ENCODE data around the gene ANKRD65. TPM values are rescaled to one million over a fixed set of nuclear protein-coding genes. Genes with fewer than 3 reads are reported as not detected.
"Not testable (repeated sequence)": the region's sequence is repeated elsewhere in the genome, so short reads cannot be mapped to it uniquely, and the experiment has no call there.

ANKRD65 gene
- not detected for total RNA-seq

- no peak within 1 kb of the TSS for H3K27ac Mint-ChIP-seq
- no peaks in the 10 kb centered on the region for H3K9me3 Mint-ChIP-seq
- H3K36me3 Mint-ChIP-seq, result no peaks in the 10 kb centered on the region
- no peak for DNase-seq
- peaks cover 14% of the 10 kb centered on the region for H3K4me1 Mint-ChIP-seq
- peak within 1 kb of the TSS; percentile 37 for H3K4me3 Mint-ChIP-seq
- peaks cover 31% of the 10 kb centered on the region for H3K27me3 Mint-ChIP-seq
These were observed at the start of gene ANKRD65 for GRCh38 chr1:1421147-1421906. Gene ANKRD65, minus strand, starts transcription at chr1:1421276. Its CDS starts 271 bp downstream, at chr1:1421005.

DNA sequence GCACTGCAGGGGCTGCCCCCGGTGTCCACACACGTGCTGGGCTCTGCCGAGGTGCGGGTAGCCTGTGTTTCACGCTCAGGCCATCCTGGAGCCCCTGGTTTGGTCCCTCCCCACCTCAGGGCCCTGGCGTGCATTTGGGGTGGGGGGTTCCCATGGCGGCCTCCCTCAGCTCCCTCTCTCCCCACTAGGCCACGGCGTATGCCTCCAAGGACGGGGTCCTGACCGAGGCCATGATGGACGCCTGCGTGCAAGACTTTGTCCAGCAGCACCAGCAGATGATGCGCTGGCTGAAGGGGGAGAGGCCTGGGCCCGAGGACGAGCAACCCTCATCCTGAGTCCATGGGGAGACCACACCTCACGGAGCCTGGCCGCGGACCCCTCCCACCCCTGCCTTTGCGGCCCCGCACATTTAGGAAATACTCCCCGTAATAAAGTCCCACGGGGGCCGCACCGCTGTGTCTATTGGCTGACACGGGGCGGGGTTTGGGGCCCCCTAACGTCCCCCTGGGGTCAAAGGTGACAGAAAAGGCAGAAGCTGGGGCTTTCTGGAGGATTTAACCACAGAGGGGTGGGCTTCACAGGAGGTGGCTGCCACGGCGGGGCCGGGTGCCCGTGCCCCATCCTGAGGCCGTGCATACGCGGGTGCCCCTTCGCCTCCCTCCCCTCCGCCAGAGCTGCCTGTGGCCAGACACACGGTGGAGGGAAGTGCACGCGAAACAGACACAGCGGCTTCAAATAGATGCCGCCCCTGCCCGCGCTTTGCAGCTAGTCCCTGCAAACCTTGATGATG is 47.3 kb upstream of the ANKRD65 start:
- H3K27me3 Mint-ChIP-seq, H3K27ac Mint-ChIP-seq: not testable (repeated sequence)

GRCh38 chr1:1463312-1463711 is 42.2 kb upstream of the ANKRD65 start:
- Mint-ChIP-seq H3K4me3 (no peak overlapping the region), H3K9me3 (no peaks in the 10 kb centered on the region), H3K36me3 (no peaks in the 10 kb centered on the region), H3K27ac (no peak overlapping the region), H3K27me3 (peaks cover 13% of the 10 kb centered on the region), H3K4me1 (no peaks in the 10 kb centered on the region)
- DNase-seq, result no peak

More for the DNA sequence above, 47.3 kb upstream of the ANKRD65 start:
- H3K9me3 Mint-ChIP-seq, H3K4me3 Mint-ChIP-seq, H3K36me3 Mint-ChIP-seq, DNase-seq: not testable (repeated sequence)
- H3K4me1 Mint-ChIP-seq, result peaks cover 11% of the 10 kb centered on the region

DNA sequence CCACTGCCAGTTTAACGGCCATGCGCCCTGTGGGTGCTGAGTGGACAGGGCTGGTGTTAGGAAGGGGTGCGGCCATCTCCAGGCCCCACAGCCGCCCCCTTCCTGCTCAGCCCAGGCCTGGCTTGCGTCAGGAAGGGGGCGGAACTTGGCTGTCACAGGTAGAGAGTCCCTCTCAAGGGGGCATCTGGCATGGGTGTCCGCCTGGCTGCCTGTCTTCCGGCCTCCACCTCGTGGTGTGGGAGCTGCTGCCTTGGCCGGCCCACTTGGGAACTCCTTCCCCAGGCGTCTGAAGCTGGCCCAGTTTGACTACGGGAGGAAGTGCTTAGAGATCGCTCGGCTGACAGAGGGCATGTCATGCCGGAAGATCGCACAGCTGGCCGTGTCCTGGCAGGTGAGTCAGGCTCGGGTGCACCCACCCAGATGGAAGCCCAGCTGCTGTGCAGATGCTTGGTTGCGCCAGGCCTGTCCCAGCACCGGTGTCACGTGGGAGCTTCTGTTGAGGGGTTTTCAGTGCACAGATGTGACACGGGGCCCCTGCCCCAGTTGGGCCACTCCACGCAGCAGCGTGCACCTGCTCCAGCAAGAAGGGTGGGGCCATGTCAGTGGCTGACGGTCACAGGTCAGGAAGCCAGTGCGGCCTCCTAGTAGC is 41.4 kb upstream of the ANKRD65 start:
- Mint-ChIP-seq H3K36me3 (no peaks in the 10 kb centered on the region), H3K4me1 (no peaks in the 10 kb centered on the region), H3K27me3 (peaks cover 13% of the 10 kb centered on the region), H3K27ac (peak overlapping the region; percentile 63), H3K4me3 (peak overlapping the region; percentile 58), H3K9me3 (no peaks in the 10 kb centered on the region)
- DNase-seq, result peak; percentile 17

DNA sequence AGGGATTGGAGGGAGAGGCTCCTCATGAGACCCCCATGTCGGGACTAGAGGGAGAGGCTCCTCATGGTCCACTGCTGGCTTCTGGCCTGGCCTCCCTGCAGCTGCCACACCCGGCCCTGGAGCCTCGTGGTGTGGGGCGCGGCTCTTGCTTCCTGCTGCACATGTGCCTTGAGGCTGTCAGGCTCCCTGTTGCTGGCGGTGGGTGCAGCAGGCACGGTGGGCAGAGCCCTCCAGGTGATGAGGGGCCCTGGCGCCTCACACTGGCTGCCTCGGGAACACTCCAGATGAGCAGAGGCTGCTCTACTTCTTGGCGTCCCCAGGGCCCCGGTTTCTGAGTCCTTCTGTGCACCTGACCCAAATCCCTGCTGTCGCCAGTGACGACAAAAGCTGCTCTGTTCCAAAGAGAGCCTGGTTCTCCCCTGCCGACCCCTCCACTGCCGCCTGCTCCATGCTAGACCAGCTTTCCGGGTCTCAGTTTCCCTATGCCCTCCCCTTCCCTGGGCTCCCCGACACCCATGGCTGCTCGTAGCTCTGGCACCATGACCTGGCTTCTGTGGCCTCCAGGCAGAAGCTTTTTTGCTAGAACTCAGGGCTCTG is 40.7 kb upstream of the ANKRD65 start:
- no peaks in the 10 kb centered on the region for H3K36me3 Mint-ChIP-seq
- no peak for DNase-seq
- H3K4me3 Mint-ChIP-seq, result peak overlapping the region; percentile 58
- H3K4me1 Mint-ChIP-seq, result no peaks in the 10 kb centered on the region
- H3K9me3 Mint-ChIP-seq, result no peaks in the 10 kb centered on the region
- peak overlapping the region; percentile 63 for H3K27ac Mint-ChIP-seq
- H3K27me3 Mint-ChIP-seq, result peaks cover 13% of the 10 kb centered on the region

- peaks cover 13% of the 10 kb centered on the region for H3K27me3 Mint-ChIP-seq
- H3K27ac Mint-ChIP-seq, result no peak overlapping the region
- H3K4me3 Mint-ChIP-seq, result no peak overlapping the region
- H3K36me3 Mint-ChIP-seq, result no peaks in the 10 kb centered on the region
- no peaks in the 10 kb centered on the region for H3K4me1 Mint-ChIP-seq
- DNase-seq, result no peak
- no peaks in the 10 kb centered on the region for H3K9me3 Mint-ChIP-seq
These were observed 39.6 kb upstream of the ANKRD65 start for GRCh38 chr1:1460540-1461130.

DNA sequence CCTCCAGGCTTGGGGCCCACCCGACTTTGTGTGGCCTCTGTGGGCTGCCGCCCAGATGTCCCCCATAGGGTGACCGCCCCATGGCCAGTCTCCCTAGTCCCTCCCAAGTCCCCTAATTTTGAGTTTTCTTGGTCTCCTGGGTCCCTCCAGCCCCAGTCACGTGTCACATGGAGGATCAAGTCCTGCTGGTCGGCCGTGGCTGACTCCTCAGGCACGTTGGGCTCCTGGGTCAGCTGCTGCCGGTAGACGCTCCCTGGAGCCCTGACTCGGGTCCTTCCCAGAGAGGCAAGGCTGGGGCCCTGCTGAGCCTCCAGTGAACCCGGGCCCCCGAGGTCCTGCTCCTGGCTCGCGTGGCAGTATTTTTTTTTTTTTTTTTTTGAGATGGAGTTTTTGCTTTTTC is 38.6 kb upstream of the ANKRD65 start:
- peaks cover 13% of the 10 kb centered on the region for H3K27me3 Mint-ChIP-seq
- H3K9me3 Mint-ChIP-seq, H3K36me3 Mint-ChIP-seq, H3K27ac Mint-ChIP-seq, H3K4me1 Mint-ChIP-seq, H3K4me3 Mint-ChIP-seq, DNase-seq: not testable (repeated sequence)

DNA sequence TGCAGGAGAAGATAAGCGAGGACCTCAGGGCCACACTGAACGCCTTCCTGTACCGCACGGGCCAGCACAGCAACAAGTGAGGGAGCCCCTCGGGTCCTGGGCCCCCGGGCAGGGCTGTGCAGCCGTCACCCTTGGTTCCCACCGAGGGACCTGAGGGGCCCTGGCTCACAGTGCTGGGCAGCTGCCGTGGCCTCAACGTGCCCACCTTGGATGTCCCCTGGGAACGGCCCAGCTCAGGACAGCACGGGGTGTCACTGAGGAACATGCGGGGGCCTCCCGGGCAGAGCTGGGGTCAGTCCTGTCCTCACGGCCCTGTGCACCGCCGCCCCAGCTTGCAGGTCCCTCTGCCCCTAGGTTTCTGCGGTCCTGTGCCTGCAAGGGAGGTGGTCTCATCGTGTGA is 38.1 kb upstream of the ANKRD65 start:
- H3K36me3 Mint-ChIP-seq, H3K4me3 Mint-ChIP-seq, H3K9me3 Mint-ChIP-seq, H3K4me1 Mint-ChIP-seq, DNase-seq, H3K27ac Mint-ChIP-seq: not testable (repeated sequence)
- H3K27me3 Mint-ChIP-seq, result peaks cover 13% of the 10 kb centered on the region

DNA sequence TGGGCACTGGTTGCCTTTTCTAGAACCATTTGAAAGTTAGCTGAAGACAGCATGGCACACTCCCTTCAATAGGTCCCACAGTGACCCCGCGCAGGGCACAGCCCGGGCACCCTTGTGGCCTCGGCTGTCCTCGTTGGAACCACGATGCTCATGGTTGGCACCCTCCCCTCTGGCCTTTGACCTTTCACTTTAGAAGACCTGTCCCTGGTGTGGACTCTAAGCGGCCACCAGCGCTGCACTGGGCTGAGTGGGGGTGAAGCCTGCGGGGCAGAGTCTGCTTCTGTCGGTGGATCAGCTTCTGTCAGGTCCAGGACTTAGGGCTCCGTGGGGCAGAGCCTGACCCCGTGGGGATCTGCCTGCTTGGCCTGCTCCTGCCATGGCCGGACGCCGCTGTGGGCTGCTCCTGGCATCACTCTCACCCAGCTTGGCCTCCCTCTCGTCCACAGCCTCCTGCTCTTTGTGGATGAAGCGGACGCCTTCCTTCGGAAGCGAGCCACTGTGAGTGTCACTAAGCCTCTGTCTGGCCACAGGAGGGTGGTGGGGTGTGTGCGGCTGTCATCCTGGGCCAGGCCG is 35.7 kb upstream of the ANKRD65 start:
- peaks cover 13% of the 10 kb centered on the region for H3K27me3 Mint-ChIP-seq
- H3K36me3 Mint-ChIP-seq, H3K4me1 Mint-ChIP-seq, H3K4me3 Mint-ChIP-seq, H3K27ac Mint-ChIP-seq, DNase-seq, H3K9me3 Mint-ChIP-seq: not testable (repeated sequence)

DNA sequence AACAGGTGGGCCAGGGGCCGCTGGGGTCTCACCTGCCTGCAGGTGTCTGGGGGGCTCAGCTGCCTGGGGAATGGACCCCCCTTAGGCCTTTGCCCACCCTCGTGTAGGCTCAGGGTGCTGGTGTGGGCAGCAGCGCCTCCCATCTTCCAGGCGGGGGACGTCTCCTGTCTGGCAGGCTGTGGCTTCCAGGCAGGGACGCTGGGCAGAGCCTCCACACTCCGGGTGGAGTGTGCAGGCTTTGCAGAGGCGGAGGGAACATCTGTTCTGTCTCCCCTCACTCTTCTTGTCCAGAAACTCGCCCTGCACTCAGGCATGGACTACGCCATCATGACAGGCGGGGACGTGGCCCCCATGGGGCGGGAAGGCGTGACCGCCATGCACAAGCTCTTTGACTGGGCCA is 34.9 kb upstream of the ANKRD65 start:
- not testable (repeated sequence) for H3K36me3 Mint-ChIP-seq, H3K4me1 Mint-ChIP-seq, H3K27ac Mint-ChIP-seq, H3K27me3 Mint-ChIP-seq, H3K9me3 Mint-ChIP-seq, H3K4me3 Mint-ChIP-seq, DNase-seq

DNA sequence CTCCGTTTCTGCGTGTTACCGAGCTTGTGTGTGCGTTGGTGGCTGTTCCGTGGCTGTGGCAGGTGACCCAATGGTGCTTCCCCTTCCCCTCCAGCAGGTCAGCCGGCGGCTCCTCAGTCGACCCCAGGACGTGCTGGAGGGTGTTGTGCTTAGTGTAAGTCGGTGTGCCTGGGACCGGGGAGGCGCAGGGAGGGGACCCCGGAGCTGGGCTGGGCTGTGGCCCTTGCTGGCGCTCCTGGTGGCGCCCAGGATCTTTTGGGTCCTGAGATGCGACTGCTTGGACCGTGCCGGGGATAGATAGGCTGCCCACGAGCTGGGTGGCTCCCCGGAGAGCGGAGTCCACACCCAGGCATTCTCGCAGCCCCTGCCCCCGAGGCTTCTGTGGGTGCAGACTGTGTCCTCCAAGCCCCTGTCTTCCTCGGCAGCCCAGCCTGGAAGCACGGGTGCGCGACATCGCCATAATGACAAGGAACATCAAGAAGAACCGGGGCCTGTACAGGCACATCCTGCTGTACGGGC is 34.3 kb upstream of the ANKRD65 start:
- Mint-ChIP-seq H3K9me3 (no peaks in the 10 kb centered on the region), H3K27me3 (peaks cover 4% of the 10 kb centered on the region), H3K4me1 (no peaks in the 10 kb centered on the region), H3K36me3 (no peaks in the 10 kb centered on the region), H3K27ac (no peak overlapping the region), H3K4me3 (no peak overlapping the region)
- DNase-seq, result no peak

DNA sequence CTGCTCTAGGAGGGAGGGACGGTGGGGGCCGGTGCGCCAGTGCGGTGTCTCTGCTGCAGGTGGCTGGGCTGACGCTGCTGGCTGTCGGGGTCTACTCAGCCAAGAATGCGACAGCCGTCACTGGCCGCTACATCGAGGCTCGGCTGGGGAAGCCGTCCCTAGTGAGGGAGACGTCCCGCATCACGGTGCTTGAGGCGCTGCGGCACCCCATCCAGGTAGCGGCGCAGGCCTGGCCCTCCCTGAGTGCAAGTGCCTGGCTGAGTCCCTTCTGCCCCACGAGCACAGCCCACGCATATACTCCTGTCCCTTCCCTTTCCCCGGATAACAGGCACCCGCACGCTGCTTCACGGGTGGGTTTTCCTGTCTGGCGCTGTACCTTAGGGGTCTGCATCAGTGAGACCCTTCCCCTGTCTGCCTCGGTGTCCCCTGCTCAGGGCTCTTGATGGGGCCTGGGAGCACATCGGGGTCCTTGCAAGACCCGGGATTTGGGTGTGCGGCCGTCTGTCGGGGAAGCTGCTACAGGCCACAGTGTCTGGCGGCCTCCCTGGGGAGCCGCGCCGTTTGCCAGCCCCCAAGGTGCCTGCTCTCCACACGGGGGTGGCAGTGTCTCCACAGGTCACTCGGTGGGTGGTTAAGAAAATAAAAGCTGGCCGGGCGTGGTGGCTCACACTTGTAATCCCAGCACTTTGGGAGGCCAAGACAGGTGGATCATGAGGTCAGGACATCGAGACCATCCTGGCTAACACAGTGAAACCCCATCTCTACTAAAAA is 33.4 kb upstream of the ANKRD65 start:
- H3K27me3 Mint-ChIP-seq, H3K27ac Mint-ChIP-seq, DNase-seq, H3K4me3 Mint-ChIP-seq, H3K9me3 Mint-ChIP-seq, H3K36me3 Mint-ChIP-seq, H3K4me1 Mint-ChIP-seq: not testable (repeated sequence)

DNA sequence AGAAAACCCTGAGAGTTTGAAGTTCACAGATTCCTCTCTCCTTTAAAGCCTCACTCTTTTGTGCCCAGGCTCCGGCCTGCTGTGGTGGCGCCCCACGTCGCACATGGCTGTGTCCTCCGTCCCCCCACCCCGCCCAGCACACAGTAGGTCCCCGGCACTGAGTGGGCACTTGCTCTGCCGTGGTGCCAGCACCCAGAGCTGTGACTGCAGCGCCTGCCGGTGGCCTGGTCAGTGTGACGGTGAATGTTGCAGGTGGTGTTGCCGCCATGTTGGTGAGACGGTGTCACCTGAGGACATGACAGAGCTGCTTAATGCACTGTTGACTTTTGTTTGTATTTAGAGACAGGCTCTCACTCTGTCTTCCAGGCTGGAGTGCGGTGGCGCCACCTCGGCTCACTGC is 31.8 kb upstream of the ANKRD65 start:
- H3K27ac Mint-ChIP-seq, result no peak overlapping the region
- H3K4me3 Mint-ChIP-seq, result no peak overlapping the region
- DNase-seq, result no peak
- H3K36me3 Mint-ChIP-seq, result no peaks in the 10 kb centered on the region
- peaks cover 5% of the 10 kb centered on the region for H3K27me3 Mint-ChIP-seq
- no peaks in the 10 kb centered on the region for H3K9me3 Mint-ChIP-seq
- no peaks in the 10 kb centered on the region for H3K4me1 Mint-ChIP-seq

DNA sequence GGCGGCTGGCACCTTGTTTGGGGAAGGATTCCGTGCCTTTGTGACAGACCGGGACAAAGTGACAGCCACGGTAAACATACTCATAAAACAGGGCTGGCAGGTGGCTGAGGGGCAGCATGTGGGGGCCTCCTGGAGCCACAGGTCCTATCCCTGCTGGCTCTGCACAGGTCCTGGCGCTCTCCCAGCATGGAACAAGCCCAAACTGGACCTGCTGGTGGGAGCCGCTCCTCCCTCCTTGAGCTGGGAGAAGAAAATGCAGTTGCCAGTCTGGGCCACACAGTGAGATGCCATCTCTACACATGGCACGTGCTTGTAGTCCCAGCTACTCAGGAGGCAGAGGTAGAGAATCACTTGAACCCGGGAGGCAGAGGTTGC is 31.3 kb upstream of the ANKRD65 start:
- not testable (repeated sequence) for H3K9me3 Mint-ChIP-seq, H3K27ac Mint-ChIP-seq, H3K36me3 Mint-ChIP-seq, H3K4me3 Mint-ChIP-seq, H3K4me1 Mint-ChIP-seq, DNase-seq, H3K27me3 Mint-ChIP-seq
